HEK293 (cell line): ENCODE data around the gene FAM229A.

Experiments used
- TSHZ1 ChIP-seq: fragments of 450-650 bp; formaldehyde crosslinking; IDR thresholded peaks from 2 replicates; pipeline ENCODE4 v1.5.1; 2016; ENCODE audit warnings: missing biosample characterization, missing genetic modification characterization, borderline replicate concordance
- ZEB2 ChIP-seq: fragments of 450-650 bp; formaldehyde crosslinking; IDR thresholded peaks from 2 replicates; pipeline ENCODE4 v1.5.1; 2016; ENCODE audit warnings: missing biosample characterization, missing genetic modification characterization
- ZNF211 ChIP-seq: fragments of 450-650 bp; formaldehyde crosslinking; IDR thresholded peaks from 2 replicates; pipeline ENCODE4 v1.5.1; 2016; ENCODE audit warnings: low read depth, missing biosample characterization, missing genetic modification characterization
- TF ChIP-seq, protein P1 (sequence below): fragments of 450-650 bp; formaldehyde crosslinking; IDR thresholded peaks from 2 replicates; pipeline ENCODE4 v1.5.1; 2016; ENCODE audit warnings: missing biosample characterization, missing genetic modification characterization

- TF ChIP-seq, protein P1, sequence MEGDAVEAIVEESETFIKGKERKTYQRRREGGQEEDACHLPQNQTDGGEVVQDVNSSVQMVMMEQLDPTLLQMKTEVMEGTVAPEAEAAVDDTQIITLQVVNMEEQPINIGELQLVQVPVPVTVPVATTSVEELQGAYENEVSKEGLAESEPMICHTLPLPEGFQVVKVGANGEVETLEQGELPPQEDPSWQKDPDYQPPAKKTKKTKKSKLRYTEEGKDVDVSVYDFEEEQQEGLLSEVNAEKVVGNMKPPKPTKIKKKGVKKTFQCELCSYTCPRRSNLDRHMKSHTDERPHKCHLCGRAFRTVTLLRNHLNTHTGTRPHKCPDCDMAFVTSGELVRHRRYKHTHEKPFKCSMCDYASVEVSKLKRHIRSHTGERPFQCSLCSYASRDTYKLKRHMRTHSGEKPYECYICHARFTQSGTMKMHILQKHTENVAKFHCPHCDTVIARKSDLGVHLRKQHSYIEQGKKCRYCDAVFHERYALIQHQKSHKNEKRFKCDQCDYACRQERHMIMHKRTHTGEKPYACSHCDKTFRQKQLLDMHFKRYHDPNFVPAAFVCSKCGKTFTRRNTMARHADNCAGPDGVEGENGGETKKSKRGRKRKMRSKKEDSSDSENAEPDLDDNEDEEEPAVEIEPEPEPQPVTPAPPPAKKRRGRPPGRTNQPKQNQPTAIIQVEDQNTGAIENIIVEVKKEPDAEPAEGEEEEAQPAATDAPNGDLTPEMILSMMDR = no peak
- TF ChIP-seq ZNF211 (tag by site-specific recombination) = no peak
- TF ChIP-seq ZEB2 (tag by site-specific recombination) = no peak
- no peak for TF ChIP-seq TSHZ1 (tag by site-specific recombination)
These were observed 13.9 kb upstream of the FAM229A start for GRCh38 chr1:32376199-32376598.
